GM23338 (cell line): ENCODE measurements around the gene TRPM1. TPM values are rescaled to one million over a fixed set of nuclear protein-coding genes. Genes with fewer than 3 reads are reported as not detected.

Source experiments
- ATAC-seq: fragments of 200-7000 bp; cut with Tn5 transposase; 3 replicates; pipeline ENCODE4 v1.9.1; 2020
- DNase-seq: peaks from one replicate; pipeline ENCODE4 v3.0.0-alpha.2; 2015; ENCODE audit warnings: low spot score
- H2AFZ ChIP-seq: fragments of 200-600 bp; sonication (generic); 2 replicates; pipeline ENCODE4 v1.8.0; 2016; ENCODE audit warnings: antibody characterized with exemption, mild to moderate bottlenecking, moderate library complexity
- H3F3A ChIP-seq: fragments of 200-600 bp; sonication (generic); replicated peaks from 2 replicates; pipeline ENCODE4 v1.8.0; 2017; ENCODE audit warnings: antibody characterized with exemption, mixed run types, low read depth
- H3K27ac ChIP-seq: fragments of 200-600 bp; sonication (generic); 2 replicates; pipeline ENCODE4 v1.6.1; 2016; ENCODE audit warnings: low read depth
- H3K27me3 ChIP-seq: fragments of 200-600 bp; sonication (generic); 2 replicates; pipeline ENCODE4 v1.8.0; 2016; ENCODE audit warnings: mild to moderate bottlenecking, mixed run types, moderate library complexity; ENCODE audit not compliant: insufficient read depth
- H3K36me3 ChIP-seq: fragments of 200-600 bp; sonication (generic); 2 replicates; pipeline ENCODE4 v1.8.0; 2016; ENCODE audit warnings: mild to moderate bottlenecking; ENCODE audit not compliant: insufficient read depth
- H3K4me1 ChIP-seq: fragments of 200-600 bp; sonication (generic); 2 replicates; pipeline ENCODE4 v1.8.0; 2016; ENCODE audit warnings: mild to moderate bottlenecking, moderate library complexity; ENCODE audit not compliant: insufficient read depth
- H3K4me2 ChIP-seq: fragments of 200-600 bp; sonication (generic); 2 replicates; pipeline ENCODE4 v1.7.1; 2017; ENCODE audit warnings: mixed run types
- H3K4me3 ChIP-seq: fragments of 200-600 bp; sonication (generic); 2 replicates; pipeline ENCODE4 v1.6.1; 2016; ENCODE audit warnings: mixed run types
- H3K79me2 ChIP-seq: fragments of 200-600 bp; sonication (generic); replicated peaks from 2 replicates; pipeline ENCODE4 v1.8.0; 2017; ENCODE audit warnings: mild to moderate bottlenecking; ENCODE audit not compliant: insufficient read depth
- H3K9me2 ChIP-seq: fragments of 200-600 bp; sonication (generic); 2 replicates; pipeline ENCODE4 v1.8.0; 2017; ENCODE audit not compliant: insufficient read depth
- H4K20me1 ChIP-seq: fragments of 200-600 bp; sonication (generic); replicated peaks from 2 replicates; pipeline ENCODE4 v1.8.0; 2017; ENCODE audit warnings: mild to moderate bottlenecking; ENCODE audit not compliant: insufficient read depth
- H3K27ac Mint-ChIP-seq: 2 replicates; pipeline ENCODE4 v1.8.0; 2020; ENCODE audit warnings: inconsistent platforms, mild to moderate bottlenecking, moderate library complexity, mixed read lengths
- H3K27me3 Mint-ChIP-seq: 3 replicates; pipeline ENCODE4 v1.8.0; 2022; ENCODE audit warnings: low read depth, mild to moderate bottlenecking, moderate library complexity, mixed read lengths, inconsistent platforms; ENCODE audit not compliant: insufficient read depth, poor library complexity
- H3K36me3 Mint-ChIP-seq: 3 replicates; pipeline ENCODE4 v1.8.0; 2021; ENCODE audit warnings: low read depth, mild to moderate bottlenecking, inconsistent platforms, moderate library complexity, mixed read lengths
- H3K4me1 Mint-ChIP-seq: 3 replicates; pipeline ENCODE4 v1.8.0; 2020; ENCODE audit warnings: mild to moderate bottlenecking, inconsistent platforms, mixed read lengths
- H3K4me3 Mint-ChIP-seq: 3 replicates; pipeline ENCODE4 v1.8.0; 2021; ENCODE audit warnings: moderate library complexity, mild to moderate bottlenecking, inconsistent platforms, mixed read lengths
- H3K9me3 Mint-ChIP-seq: 3 replicates; pipeline ENCODE4 v1.8.0; 2020; ENCODE audit warnings: moderate library complexity, mild to moderate bottlenecking, inconsistent platforms, mixed read lengths
- CREB1 ChIP-seq: fragments of 250-450 bp; sonication (Bioruptor Pico); IDR thresholded peaks from 2 replicates; pipeline ENCODE4 v1.5.0; 2020; ENCODE audit warnings: low read depth, mild to moderate bottlenecking, moderate library complexity
- EZH2phosphoT487 ChIP-seq: fragments of 200-600 bp; sonication (generic); IDR thresholded peaks from one replicate; pipeline ENCODE4 v1.8.1; 2018; ENCODE audit warnings: antibody characterized with exemption; ENCODE audit not compliant: unreplicated experiment
- JUNB ChIP-seq: IDR thresholded peaks from one replicate; pipeline ENCODE4 v1.6.1; 2016; ENCODE audit warnings: antibody characterized with exemption; ENCODE audit not compliant: unreplicated experiment
- NANOG ChIP-seq: IDR thresholded peaks from 2 replicates; pipeline ENCODE4 v1.6.1; 2016; ENCODE audit warnings: antibody characterized with exemption, borderline replicate concordance
- STAT1 ChIP-seq: IDR thresholded peaks from one replicate; pipeline ENCODE4 v1.6.1; 2016; ENCODE audit warnings: antibody characterized with exemption; ENCODE audit not compliant: unreplicated experiment
- ZNF114 ChIP-seq: fragments of 250-450 bp; sonication (Bioruptor Pico); IDR thresholded peaks from 2 replicates; pipeline ENCODE4 v1.5.0; 2020; ENCODE audit warnings: mild to moderate bottlenecking, moderate library complexity
- polyA plus RNA-seq: library from polyadenylated mRNA; unstranded; fragments of >200 nt; fragmentation: Nextera tagmentation; extraction: Ambion mirVana; gene quantifications from 2 replicates; pipeline ENCODE4 v1.2.1, GENCODE V29; 2016
- total RNA-seq: library from RNA; depleted of rRNA; stranded (reverse); fragments of >200 nt; shearing (Covaris generic); gene quantifications from 2 replicates; pipeline ENCODE4 v1.2.3, GENCODE V29; 2014
- TF ChIP-seq, protein P1 (sequence below), 2 experiments: fragments of 200-600 bp in 1 of 2; sonication (generic) in 1 of 2; conservative IDR thresholded peaks; 2 replicates each; pipeline versions ENCODE4 v1.5.1 to v1.6.1; 2016 to 2017; ENCODE audit warnings: antibody characterized with exemption in 2 of 2, low read depth in 2 of 2, mild to moderate bottlenecking in 2 of 2, moderate library complexity in 1 of 2
- TF ChIP-seq, protein P2 (sequence below): IDR thresholded peaks from 2 replicates; pipeline ENCODE4 v1.6.1; 2016; ENCODE audit warnings: antibody characterized with exemption
- TF ChIP-seq, protein P3 (sequence below): fragments of 250-450 bp; sonication (Bioruptor Pico); IDR thresholded peaks from 2 replicates; pipeline ENCODE4 v1.5.0; 2020; ENCODE audit warnings: mild to moderate bottlenecking, moderate library complexity

Gene TRPM1
- total and polyA plus RNA-seq, 2 experiments from 2014 or later, result 0.19 TPM; not detected in 1

DNA sequence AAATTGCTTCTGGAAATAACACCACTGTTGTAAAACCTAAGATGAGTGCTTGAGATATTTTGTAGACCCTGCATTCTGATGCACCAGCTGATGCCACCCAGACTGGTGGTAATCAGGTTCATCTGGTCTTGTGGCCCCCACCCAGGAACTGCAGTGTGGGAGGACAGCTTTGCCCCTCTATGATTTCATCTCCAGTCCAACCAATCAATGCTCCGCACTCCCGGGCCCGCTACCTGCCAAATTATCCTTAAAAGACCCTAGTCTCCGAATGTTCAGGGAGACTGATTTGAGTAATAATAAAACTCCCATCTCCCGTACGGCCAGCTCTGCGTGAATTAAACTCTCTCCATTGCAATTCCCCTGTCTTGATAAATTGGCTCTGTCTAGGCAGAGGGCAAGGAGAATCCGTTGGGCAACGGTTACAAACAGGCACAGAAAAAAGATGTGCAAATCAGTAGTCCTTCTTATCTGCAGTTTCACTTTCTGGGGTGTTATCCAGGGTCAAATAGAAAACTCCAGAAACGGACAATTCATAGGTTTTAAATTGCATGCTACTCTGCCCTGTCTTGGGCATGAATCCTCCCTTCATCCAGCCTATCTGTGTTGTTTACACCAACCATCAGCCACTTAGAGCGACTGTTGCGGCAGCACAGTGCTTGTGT lies 29.2 kb upstream of the TRPM1 start:
- H3K4me1 ChIP-seq, result no peaks in the 10 kb centered on the region
- ATAC-seq, result no peak
- no peaks in the 10 kb centered on the region for H4K20me1 ChIP-seq
- no peak for DNase-seq
- H2AFZ ChIP-seq, result peak overlapping the region; percentile 85
- H3K4me3 Mint-ChIP-seq, result no peak overlapping the region
- no peaks in the 10 kb centered on the region for H3K27me3 ChIP-seq
- H3K9me3 Mint-ChIP-seq, result peaks cover 22% of the 10 kb centered on the region
- H3K27ac Mint-ChIP-seq, result no peak overlapping the region; the same call in 1 of the 2 replicates
- no peaks in the 10 kb centered on the region for H3K36me3 ChIP-seq
- H3F3A ChIP-seq, result no peaks in the 10 kb centered on the region
- H3K4me1 Mint-ChIP-seq, result peaks cover 1% of the 10 kb centered on the region; the same call in 2 of the 3 replicates
- H3K36me3 Mint-ChIP-seq, result peaks cover 17% of the 10 kb centered on the region
- no peak overlapping the region for H3K27ac ChIP-seq
- H3K27me3 Mint-ChIP-seq, result peaks cover 16% of the 10 kb centered on the region
- no peak overlapping the region for H3K4me3 ChIP-seq
- H3K4me2 ChIP-seq, result no peak overlapping the region
- TF ChIP-seq, protein P1, sequence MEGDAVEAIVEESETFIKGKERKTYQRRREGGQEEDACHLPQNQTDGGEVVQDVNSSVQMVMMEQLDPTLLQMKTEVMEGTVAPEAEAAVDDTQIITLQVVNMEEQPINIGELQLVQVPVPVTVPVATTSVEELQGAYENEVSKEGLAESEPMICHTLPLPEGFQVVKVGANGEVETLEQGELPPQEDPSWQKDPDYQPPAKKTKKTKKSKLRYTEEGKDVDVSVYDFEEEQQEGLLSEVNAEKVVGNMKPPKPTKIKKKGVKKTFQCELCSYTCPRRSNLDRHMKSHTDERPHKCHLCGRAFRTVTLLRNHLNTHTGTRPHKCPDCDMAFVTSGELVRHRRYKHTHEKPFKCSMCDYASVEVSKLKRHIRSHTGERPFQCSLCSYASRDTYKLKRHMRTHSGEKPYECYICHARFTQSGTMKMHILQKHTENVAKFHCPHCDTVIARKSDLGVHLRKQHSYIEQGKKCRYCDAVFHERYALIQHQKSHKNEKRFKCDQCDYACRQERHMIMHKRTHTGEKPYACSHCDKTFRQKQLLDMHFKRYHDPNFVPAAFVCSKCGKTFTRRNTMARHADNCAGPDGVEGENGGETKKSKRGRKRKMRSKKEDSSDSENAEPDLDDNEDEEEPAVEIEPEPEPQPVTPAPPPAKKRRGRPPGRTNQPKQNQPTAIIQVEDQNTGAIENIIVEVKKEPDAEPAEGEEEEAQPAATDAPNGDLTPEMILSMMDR (conservative IDR thresholded peaks at IDR 0.05; ENCODE audit: low read depth in 2 of 2), result no peak
- no peak for TF ChIP-seq ZNF114 (CRISPR knock-in tag)
- no peaks in the 10 kb centered on the region for H3K79me2 ChIP-seq
- H3K9me2 ChIP-seq, result no peaks in the 10 kb centered on the region; the same call in 1 of the 2 replicates

DNA sequence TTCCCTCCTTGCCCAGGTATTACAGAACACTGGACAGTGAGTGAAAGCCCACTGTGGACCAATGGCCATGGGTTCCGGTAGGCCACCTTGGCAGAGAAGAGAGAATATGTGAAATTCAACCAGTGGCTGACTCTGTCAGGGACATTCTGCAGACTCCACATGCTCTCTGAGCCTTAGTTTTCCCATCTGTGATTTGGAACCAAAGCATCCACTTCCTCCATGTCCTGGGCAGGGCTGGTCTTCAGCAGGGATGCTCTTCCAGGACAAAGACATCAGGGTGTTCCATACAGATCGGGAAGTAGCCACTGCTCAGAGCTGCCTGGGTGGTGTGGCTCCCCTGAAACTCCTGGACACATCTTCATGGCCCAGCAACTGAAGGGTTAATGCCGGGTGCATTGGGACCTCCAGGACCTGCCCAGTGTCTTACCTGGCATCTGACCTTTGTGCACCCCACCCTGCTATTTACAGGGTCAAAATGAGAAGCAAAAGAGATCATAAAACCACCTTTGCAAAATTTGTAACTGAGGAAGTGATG lies 28.3 kb upstream of the TRPM1 start:
- Histone ChIP-seq H2AFZ (no peak overlapping the region; the same call in 1 of the 2 replicates), H3K27me3 (no peaks in the 10 kb centered on the region), H3K4me1 (no peaks in the 10 kb centered on the region), H4K20me1 (no peaks in the 10 kb centered on the region), H3K4me2 (no peak overlapping the region), H3K79me2 (no peaks in the 10 kb centered on the region), H3K4me3 (no peak overlapping the region), H3K36me3 (no peaks in the 10 kb centered on the region), H3K9me2 (no peaks in the 10 kb centered on the region; the same call in 1 of the 2 replicates), H3F3A (no peaks in the 10 kb centered on the region), H3K27ac (no peak overlapping the region)
- TF ChIP-seq, protein P2, sequence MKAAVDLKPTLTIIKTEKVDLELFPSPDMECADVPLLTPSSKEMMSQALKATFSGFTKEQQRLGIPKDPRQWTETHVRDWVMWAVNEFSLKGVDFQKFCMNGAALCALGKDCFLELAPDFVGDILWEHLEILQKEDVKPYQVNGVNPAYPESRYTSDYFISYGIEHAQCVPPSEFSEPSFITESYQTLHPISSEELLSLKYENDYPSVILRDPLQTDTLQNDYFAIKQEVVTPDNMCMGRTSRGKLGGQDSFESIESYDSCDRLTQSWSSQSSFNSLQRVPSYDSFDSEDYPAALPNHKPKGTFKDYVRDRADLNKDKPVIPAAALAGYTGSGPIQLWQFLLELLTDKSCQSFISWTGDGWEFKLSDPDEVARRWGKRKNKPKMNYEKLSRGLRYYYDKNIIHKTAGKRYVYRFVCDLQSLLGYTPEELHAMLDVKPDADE, result no peak
- TF ChIP-seq STAT1, result no peak
- TF ChIP-seq CREB1, result no peak
- no peak for TF ChIP-seq JUNB
- TF ChIP-seq, protein P3, sequence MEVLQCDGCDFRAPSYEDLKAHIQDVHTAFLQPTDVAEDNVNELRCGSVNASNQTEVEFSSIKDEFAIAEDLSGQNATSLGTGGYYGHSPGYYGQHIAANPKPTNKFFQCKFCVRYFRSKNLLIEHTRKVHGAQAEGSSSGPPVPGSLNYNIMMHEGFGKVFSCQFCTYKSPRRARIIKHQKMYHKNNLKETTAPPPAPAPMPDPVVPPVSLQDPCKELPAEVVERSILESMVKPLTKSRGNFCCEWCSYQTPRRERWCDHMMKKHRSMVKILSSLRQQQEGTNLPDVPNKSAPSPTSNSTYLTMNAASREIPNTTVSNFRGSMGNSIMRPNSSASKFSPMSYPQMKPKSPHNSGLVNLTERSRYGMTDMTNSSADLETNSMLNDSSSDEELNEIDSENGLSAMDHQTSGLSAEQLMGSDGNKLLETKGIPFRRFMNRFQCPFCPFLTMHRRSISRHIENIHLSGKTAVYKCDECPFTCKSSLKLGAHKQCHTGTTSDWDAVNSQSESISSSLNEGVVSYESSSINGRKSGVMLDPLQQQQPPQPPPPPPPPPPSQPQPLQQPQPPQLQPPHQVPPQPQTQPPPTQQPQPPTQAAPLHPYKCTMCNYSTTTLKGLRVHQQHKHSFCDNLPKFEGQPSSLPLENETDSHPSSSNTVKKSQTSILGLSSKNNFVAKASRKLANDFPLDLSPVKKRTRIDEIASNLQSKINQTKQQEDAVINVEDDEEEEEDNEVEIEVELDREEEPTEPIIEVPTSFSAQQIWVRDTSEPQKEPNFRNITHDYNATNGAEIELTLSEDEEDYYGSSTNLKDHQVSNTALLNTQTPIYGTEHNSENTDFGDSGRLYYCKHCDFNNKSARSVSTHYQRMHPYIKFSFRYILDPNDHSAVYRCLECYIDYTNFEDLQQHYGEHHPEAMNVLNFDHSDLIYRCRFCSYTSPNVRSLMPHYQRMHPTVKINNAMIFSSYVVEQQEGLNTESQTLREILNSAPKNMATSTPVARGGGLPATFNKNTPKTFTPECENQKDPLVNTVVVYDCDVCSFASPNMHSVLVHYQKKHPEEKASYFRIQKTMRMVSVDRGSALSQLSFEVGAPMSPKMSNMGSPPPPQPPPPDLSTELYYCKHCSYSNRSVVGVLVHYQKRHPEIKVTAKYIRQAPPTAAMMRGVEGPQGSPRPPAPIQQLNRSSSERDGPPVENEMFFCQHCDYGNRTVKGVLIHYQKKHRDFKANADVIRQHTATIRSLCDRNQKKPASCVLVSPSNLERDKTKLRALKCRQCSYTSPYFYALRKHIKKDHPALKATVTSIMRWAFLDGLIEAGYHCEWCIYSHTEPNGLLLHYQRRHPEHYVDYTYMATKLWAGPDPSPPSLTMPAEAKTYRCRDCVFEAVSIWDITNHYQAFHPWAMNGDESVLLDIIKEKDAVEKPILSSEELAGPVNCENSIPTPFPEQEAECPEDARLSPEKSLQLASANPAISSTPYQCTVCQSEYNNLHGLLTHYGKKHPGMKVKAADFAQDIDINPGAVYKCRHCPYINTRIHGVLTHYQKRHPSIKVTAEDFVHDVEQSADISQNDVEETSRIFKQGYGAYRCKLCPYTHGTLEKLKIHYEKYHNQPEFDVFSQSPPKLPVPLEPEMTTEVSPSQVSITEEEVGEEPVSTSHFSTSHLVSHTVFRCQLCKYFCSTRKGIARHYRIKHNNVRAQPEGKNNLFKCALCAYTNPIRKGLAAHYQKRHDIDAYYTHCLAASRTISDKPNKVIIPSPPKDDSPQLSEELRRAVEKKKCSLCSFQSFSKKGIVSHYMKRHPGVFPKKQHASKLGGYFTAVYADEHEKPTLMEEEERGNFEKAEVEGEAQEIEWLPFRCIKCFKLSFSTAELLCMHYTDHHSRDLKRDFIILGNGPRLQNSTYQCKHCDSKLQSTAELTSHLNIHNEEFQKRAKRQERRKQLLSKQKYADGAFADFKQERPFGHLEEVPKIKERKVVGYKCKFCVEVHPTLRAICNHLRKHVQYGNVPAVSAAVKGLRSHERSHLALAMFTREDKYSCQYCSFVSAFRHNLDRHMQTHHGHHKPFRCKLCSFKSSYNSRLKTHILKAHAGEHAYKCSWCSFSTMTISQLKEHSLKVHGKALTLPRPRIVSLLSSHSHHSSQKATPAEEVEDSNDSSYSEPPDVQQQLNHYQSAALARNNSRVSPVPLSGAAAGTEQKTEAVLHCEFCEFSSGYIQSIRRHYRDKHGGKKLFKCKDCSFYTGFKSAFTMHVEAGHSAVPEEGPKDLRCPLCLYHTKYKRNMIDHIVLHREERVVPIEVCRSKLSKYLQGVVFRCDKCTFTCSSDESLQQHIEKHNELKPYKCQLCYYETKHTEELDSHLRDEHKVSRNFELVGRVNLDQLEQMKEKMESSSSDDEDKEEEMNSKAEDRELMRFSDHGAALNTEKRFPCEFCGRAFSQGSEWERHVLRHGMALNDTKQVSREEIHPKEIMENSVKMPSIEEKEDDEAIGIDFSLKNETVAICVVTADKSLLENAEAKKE, result no peak
- no peak for TF ChIP-seq EZH2phosphoT487
- no peak for TF ChIP-seq NANOG
- ATAC-seq, result no peak
- peaks cover 16% of the 10 kb centered on the region for H3K27me3 Mint-ChIP-seq
- H3K4me3 Mint-ChIP-seq, result no peak overlapping the region
- peaks cover 20% of the 10 kb centered on the region for H3K9me3 Mint-ChIP-seq
- no peak for DNase-seq
- H3K36me3 Mint-ChIP-seq, result peaks cover 13% of the 10 kb centered on the region
- no peak overlapping the region for H3K27ac Mint-ChIP-seq
- H3K4me1 Mint-ChIP-seq, result no peaks in the 10 kb centered on the region
